AG09309 (cell line): ENCODE measurements around the gene MIS18BP1.
A peak's percentile ranks its signal among the peaks of the same experiment; 100 is the strongest.
"Not testable (repeated sequence)": the region's sequence is repeated elsewhere in the genome, so short reads cannot be mapped to it uniquely, and the experiment has no call there.

ENCODE experiments used
- DNase-seq: peaks from one replicate; pipeline ENCODE4 v3.0.0-alpha.2; 2010; ENCODE audit warnings: low read depth
- H3K4me3 ChIP-seq: 2 replicates; pipeline ENCODE4 v1.5.1; 2011; ENCODE audit warnings: mild to moderate bottlenecking, low read depth, low read length, moderate library complexity; ENCODE audit not compliant: control insufficient read depth
- TF ChIP-seq, protein P1 (sequence below): IDR thresholded peaks from 2 replicates; pipeline ENCODE4 v1.5.1; 2011; ENCODE audit warnings: mild to moderate bottlenecking, low read depth, low read length, inconsistent platforms; ENCODE audit not compliant: insufficient read depth, control insufficient read depth; ENCODE audit errors: missing control alignments

The MIS18BP1 gene

DNA sequence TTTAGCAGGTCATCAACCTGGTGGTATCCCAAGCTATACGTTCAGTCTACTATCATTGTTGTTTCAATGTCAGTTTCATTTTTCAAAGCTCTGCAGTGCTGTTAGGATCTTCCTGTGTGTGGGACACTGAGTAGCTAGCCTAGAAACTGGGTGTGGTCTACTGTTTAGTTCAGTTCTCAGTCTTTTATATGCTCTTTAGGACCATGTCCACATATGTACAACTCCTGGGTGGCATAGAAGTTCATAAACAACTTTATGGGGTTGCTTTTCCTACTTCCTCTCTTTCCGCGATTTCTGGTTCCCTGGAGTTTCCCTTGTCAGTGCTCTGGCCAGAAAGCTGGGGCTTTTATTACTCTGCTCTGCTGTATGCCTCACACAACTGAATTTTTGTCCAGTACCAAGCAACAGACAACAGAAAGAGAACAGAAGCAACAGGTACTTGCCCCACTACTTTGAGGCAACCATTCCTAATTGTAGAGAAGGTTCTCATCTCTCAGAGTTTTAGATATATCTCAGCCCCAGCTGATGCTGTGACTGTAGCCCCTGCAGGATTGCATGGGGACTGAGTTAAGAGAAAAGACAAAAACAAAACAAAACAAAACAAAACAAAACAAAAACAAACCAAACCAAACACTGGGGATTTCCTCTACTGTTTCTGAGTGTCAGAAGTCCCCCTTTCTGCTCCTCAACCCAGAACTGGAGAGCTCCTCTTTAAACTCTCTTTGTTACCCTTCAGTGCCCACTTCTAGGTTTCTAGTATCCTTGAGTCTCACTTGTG lies 30.3 kb downstream of the MIS18BP1 start:
- no peak for DNase-seq
- H3K4me3 ChIP-seq = no peak overlapping the region
- TF ChIP-seq, protein P1, sequence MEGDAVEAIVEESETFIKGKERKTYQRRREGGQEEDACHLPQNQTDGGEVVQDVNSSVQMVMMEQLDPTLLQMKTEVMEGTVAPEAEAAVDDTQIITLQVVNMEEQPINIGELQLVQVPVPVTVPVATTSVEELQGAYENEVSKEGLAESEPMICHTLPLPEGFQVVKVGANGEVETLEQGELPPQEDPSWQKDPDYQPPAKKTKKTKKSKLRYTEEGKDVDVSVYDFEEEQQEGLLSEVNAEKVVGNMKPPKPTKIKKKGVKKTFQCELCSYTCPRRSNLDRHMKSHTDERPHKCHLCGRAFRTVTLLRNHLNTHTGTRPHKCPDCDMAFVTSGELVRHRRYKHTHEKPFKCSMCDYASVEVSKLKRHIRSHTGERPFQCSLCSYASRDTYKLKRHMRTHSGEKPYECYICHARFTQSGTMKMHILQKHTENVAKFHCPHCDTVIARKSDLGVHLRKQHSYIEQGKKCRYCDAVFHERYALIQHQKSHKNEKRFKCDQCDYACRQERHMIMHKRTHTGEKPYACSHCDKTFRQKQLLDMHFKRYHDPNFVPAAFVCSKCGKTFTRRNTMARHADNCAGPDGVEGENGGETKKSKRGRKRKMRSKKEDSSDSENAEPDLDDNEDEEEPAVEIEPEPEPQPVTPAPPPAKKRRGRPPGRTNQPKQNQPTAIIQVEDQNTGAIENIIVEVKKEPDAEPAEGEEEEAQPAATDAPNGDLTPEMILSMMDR = no peak

DNA sequence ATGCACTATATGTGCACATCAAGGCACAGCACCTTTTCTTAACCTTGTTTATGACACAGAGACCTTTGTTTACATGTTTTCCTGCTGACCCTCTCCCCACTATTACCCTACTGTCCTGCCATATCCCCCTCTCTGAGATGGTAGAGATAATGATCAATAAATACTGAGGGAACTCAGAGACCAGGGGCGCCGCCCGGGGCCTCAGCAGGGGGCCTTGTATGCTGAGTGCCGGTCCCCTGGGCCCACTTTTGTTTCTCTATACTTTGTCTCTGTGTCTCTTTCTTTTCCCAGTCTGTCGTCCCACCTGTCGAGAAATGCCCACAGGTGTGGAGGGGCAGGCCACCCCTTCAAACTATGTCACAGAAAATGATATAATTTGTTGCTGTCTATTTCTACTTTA lies 38.7 kb downstream of the MIS18BP1 start:
- not testable (repeated sequence) for H3K4me3 ChIP-seq, DNase-seq

DNA sequence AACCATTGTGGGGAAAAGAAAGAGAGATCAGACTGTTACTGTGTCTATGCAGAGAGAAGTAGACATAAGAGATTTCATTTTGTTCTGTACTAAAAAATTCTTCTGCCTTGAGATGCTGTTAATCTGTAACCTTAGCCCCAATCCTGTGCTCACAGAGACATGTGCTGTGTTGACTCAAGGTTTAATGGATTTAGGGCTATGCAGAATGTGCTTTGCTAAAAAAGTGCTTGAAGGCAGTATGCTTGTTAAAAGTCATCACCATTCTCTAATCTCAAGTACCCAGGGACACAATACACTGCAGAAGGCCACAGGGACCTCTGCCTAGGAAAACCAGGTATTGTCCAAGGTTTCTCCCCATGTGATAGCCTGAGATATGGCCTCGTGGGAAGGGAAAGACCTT lies 39.3 kb downstream of the MIS18BP1 start:
- H3K4me3 ChIP-seq, DNase-seq: not testable (repeated sequence)

DNA sequence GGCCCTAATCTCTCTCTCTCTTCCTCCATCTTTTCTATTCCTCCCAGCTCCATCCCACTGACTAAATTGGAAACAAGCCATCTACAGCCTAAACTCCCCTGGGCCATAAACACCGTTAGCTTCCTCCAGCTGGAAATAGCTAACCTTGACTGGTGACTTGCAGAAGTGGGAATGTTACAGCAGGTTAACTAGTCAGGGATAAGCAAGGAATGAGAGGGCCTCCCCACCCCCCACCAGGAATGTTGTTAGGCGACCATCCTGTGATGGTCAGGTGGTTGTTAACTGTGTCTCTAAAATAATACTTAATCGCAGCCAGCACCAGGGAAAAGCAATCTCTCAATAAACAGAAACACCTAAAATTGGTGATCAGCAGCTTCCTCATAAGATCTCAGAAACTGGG lies 40.8 kb downstream of the MIS18BP1 start:
- TF ChIP-seq, protein P1 = no peak
- H3K4me3 ChIP-seq = no peak overlapping the region
- DNase-seq = no peak

DNA sequence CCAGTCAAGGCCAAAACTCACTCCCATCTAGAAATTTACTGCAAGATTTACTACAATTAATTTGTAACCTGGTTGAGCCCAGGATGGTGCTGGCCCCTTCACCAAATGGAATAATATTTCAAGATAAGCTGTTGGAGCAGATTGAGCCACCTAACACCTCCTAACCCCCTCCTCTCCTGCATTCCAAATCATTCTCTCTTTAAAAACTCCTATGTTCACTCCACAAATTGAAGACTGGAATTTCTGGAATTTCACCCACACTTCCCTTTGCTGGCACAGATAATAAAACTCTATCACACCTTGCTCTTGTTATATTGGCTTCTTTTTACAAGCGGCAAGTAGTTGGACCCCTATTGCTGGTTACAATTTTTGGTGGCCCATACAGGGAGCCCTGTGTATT lies 41.7 kb downstream of the MIS18BP1 start:
- DNase-seq = no peak
- TF ChIP-seq, protein P1 = no peak
- H3K4me3 ChIP-seq = no peak overlapping the region

DNA sequence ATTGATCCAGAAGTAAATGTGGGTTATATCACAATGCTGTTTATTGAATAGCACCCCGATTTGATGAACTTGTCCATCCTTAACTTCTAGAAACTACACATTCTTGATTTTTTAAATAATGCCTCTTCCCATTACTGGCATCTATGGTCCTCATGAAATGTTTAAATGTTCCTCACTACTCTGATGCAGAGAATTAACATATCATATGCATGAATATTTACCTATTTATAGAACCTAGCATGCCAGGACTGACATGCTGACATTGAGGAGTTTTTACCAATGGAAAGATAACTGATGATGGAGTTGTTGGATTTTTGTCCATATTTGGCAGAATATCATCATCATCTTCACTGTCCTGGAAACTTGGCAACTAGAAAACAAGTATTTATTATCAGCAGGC lies 42.8 kb downstream of the MIS18BP1 start:
- no peak overlapping the region for H3K4me3 ChIP-seq
- no peak for DNase-seq
- TF ChIP-seq, protein P1 = no peak

DNA sequence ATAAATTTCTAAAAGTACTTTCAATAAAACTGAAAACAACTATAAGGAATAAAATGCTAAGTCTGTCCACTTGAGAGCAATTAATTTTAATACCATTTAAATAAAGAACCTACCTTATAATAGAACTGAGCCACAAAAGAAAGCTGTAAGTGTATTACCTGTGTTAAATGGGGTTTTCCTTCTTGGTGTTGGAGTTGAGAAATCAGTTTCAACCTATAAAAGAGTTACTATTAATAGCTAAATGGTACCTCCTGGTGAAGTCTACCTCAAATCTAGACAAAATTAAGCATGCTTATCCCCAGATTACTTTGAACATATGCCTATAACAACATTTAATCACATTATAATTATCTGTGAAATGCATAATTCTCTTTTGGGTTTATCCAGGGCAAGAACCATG lies 48.8 kb downstream of the MIS18BP1 start:
- H3K4me3 ChIP-seq = no peak overlapping the region
- TF ChIP-seq, protein P1 = no peak
- DNase-seq = no peak

DNA sequence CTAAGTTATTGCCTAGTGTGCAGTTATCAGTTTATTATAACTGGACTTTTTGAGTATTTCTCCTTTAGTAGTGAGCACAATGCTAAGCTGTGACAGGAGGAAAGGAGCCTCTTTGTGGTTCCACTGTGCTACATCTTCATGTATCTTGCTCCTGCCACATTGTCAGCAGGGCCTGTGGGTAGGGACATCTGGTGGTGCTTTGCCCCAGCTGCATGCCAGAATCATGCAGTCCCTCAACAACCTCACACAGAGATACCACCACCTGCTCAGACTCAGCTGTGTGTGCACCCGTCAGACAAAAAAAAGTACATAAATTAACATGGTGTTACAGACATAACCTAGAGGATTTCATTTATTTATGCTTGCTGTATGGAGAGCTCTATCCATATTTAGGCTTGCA lies 51.1 kb downstream of the MIS18BP1 start:
- DNase-seq = no peak
- H3K4me3 ChIP-seq = no peak overlapping the region
- TF ChIP-seq, protein P1 = peak; percentile 23
